HepG2 (cell line): ENCODE results near the gene PAIP2. TPM values are rescaled to one million over a fixed set of nuclear protein-coding genes. Genes with fewer than 3 reads are reported as not detected.

ENCODE experiments used
- ATAC-seq: fragments of 200-7000 bp; cut with Tn5 transposase; 3 replicates; pipeline ENCODE4 v1.9.1; 2020; ENCODE audit warnings: mild to moderate bottlenecking, moderate library complexity
- BruUV-seq: library from RNA; stranded (reverse); fragments of 400-500 nt; replicated peaks from 2 replicates; lab custom pipeline; 2021; lab: Mats Ljungman, UMichigan
- CTCF ChIA-PET: fragments of 300-600 bp; formaldehyde crosslinking; extraction: SDS; loops from one replicate; lab custom pipeline; 2021; ENCODE audit warnings: low total read pairs, inconsistent platforms, low intra/inter-chr PET ratio; lab: Yijun Ruan, JAX
- POLR2A ChIA-PET: fragments of 350-600 bp; sonication (Branson Sonifier 250); formaldehyde crosslinking; loops from one replicate; lab custom pipeline; 2020; ENCODE audit warnings: antibody characterized with exemption, inconsistent platforms; lab: Yijun Ruan, JAX
- DNase-seq: peaks from one replicate; pipeline ENCODE4 v3.0.0-alpha.2; 2015; ENCODE audit warnings: low spot score
- FAIRE-seq: peaks from 3 replicates; lab custom pipeline; 2011; peaks lifted over from hg19 to GRCh38; lab: Jason Lieb, UNC
- H2AFZ ChIP-seq: one replicate; pipeline ENCODE4 v1.6.1; 2011; ENCODE audit warnings: low read length, inconsistent platforms
- H3K27ac ChIP-seq: fragments of 300-600 bp; 3 replicates; pipeline ENCODE4 v1.8.0; 2011; ENCODE audit warnings: mixed run types, mild to moderate bottlenecking, mixed read lengths, low read length, inconsistent platforms; ENCODE audit not compliant: insufficient read depth; ENCODE audit errors: extremely low read length
- H3K27me3 ChIP-seq, 2 experiments: fragments of 200-600 bp in 1 of 2; 2 replicates in 1 of 2; 3 replicates in 1 of 2; pipeline versions ENCODE4 v1.6.0 to v1.8.0; 2011; ENCODE audit warnings: low read length in 2 of 2, mild to moderate bottlenecking in 2 of 2, moderate library complexity in 2 of 2, inconsistent platforms in 1 of 2; ENCODE audit not compliant: insufficient read depth in 2 of 2, control insufficient read depth in 1 of 2
- H3K36me3 ChIP-seq, 2 experiments: fragments of 200-600 bp in 1 of 2; replicated peaks in 1 of 2; 2 replicates in 1 of 2; 3 replicates in 1 of 2; pipeline versions ENCODE4 v1.5.1 to v1.8.0; 2011; ENCODE audit warnings: low read length in 2 of 2, inconsistent platforms in 1 of 2; ENCODE audit not compliant: insufficient read depth in 2 of 2, control insufficient read depth in 1 of 2
- H3K4me1 ChIP-seq: 2 replicates; pipeline ENCODE4 v1.5.1; 2012; ENCODE audit warnings: low read length, inconsistent platforms; ENCODE audit not compliant: insufficient read depth
- H3K4me2 ChIP-seq: 2 replicates; pipeline ENCODE4 v1.6.0; 2011; ENCODE audit warnings: low read depth, low read length, inconsistent platforms
- H3K4me3 ChIP-seq, 3 experiments: fragments of 200-600 bp in 1 of 3; sonication (generic), shearing (Covaris generic) in 1 of 3; replicated peaks in 1 of 3; 2 replicates each; pipeline ENCODE4 v1.5.1; 2011 to 2016; ENCODE audit warnings: low read length in 3 of 3, inconsistent platforms in 2 of 3, low read depth in 2 of 3, mild to moderate bottlenecking in 2 of 3, control low read depth in 1 of 3, mixed read lengths in 1 of 3; ENCODE audit not compliant: insufficient read depth in 1 of 3
- H3K79me2 ChIP-seq: one replicate; pipeline ENCODE4 v1.6.1; 2011; ENCODE audit warnings: low read length, inconsistent platforms; ENCODE audit not compliant: insufficient read depth
- H3K9ac ChIP-seq: 2 replicates; pipeline ENCODE4 v1.6.0; 2011; ENCODE audit warnings: mild to moderate bottlenecking, low read depth, low read length, inconsistent platforms; ENCODE audit not compliant: insufficient read depth
- H3K9me3 ChIP-seq: 2 replicates; pipeline ENCODE4 v1.5.1; 2012; ENCODE audit warnings: mild to moderate bottlenecking, low read length
- H4K20me1 ChIP-seq: 2 replicates; pipeline ENCODE4 v1.6.0; 2011; ENCODE audit warnings: inconsistent platforms, mild to moderate bottlenecking, low read length, moderate library complexity; ENCODE audit not compliant: insufficient read depth
- CEBPG ChIP-seq: IDR thresholded peaks from 2 replicates; pipeline ENCODE4 v1.6.1; 2016
- DNMT3B ChIP-seq: conservative IDR thresholded peaks from 2 replicates; pipeline ENCODE4 v1.6.1; 2016; ENCODE audit warnings: missing biosample characterization, control low read depth
- DRAP1 ChIP-seq: IDR thresholded peaks from 2 replicates; pipeline ENCODE4 v1.6.1; 2016; ENCODE audit warnings: missing genetic modification reagents, missing compliant biosample characterization
- EED ChIP-seq: sonication (generic); formaldehyde crosslinking; IDR thresholded peaks from 2 replicates; pipeline ENCODE4 v1.5.0; 2020; ENCODE audit warnings: mild to moderate bottlenecking, missing genetic modification reagents
- EHMT2 ChIP-seq: fragments of 200-600 bp; sonication (generic); IDR thresholded peaks from 2 replicates; pipeline ENCODE4 v1.7.0; 2017; ENCODE audit warnings: antibody characterized with exemption, low read depth, low read length, borderline replicate concordance
- ELF1 ChIP-seq: sonication (generic); formaldehyde crosslinking; IDR thresholded peaks from 2 replicates; pipeline ENCODE4 v1.4.0; 2020; ENCODE audit warnings: missing genetic modification reagents
- HNF1A ChIP-seq, 2 experiments: sonication (generic) in 1 of 2; formaldehyde crosslinking in 1 of 2; IDR thresholded peaks; 2 replicates each; pipeline versions ENCODE4 v1.4.0 to v1.6.1; 2016 to 2020; ENCODE audit warnings: borderline replicate concordance in 1 of 2, low read depth in 1 of 2, mild to moderate bottlenecking in 1 of 2, missing genetic modification reagents in 1 of 2
- MTERF4 ChIP-seq: sonication (generic); formaldehyde crosslinking; IDR thresholded peaks from 2 replicates; pipeline ENCODE4 v1.8.0; 2023; ENCODE audit warnings: mild to moderate bottlenecking, missing genetic modification reagents
- RXRA ChIP-seq: sonication (generic); formaldehyde crosslinking; IDR thresholded peaks from 2 replicates; pipeline ENCODE4 v1.5.1; 2020; ENCODE audit warnings: missing genetic modification reagents
- SIX4 ChIP-seq: sonication (generic); formaldehyde crosslinking; IDR thresholded peaks from 2 replicates; pipeline ENCODE4 v1.4.0; 2020; ENCODE audit warnings: missing genetic modification reagents
- ZBTB14 ChIP-seq: sonication (generic); formaldehyde crosslinking; IDR thresholded peaks from 2 replicates; pipeline ENCODE4 v1.4.0; 2020; ENCODE audit warnings: missing genetic modification reagents
- ZBTB43 ChIP-seq: sonication (generic); formaldehyde crosslinking; conservative IDR thresholded peaks from 2 replicates; pipeline ENCODE4 v1.4.0; 2020; ENCODE audit warnings: missing genetic modification reagents
- ZGPAT ChIP-seq: IDR thresholded peaks from 2 replicates; pipeline ENCODE4 v1.6.1; 2016; ENCODE audit warnings: mild to moderate bottlenecking
- WGBS: methylation state at CpG from one replicate; pipeline ENCODE4 v1.1.6; 2017; ENCODE audit warnings: low lambda C conversion rate; 5-methylcytosine and 5-hydroxymethylcytosine counted together
- in situ Hi-C: cut with HindIII; loops from 2 replicates; pipeline ENCODE4 v1.10.0; 2017; ENCODE audit warnings: low pct_unique_long_range_greater_than_20kb; ENCODE audit not compliant: extremely low pct_ligation_motif_present
- intact Hi-C: fragments of 100-400 bp; cut with micrococcal nuclease; formaldehyde crosslinking; loops from one replicate; pipeline ENCODE4 v1.10.0; 2022; ENCODE audit not compliant: unreplicated experiment
- polyA plus RNA-seq, 8 experiments: library from polyadenylated mRNA; depleted of rRNA in 3 of 8; stranded (reverse) in 7 of 8; unstranded in 1 of 8; fragments of >200 nt; fragmentation: Illumina TruSeq in 4 of 8; extraction: Trizol in 4 of 8; gene quantifications; 2 replicates each; pipeline versions ENCODE4 v1.2.1 to v1.2.3, GENCODE V29; 2011 to 2016; ENCODE audit warnings: low read depth in 4 of 8, missing spikeins in 1 of 8, mixed read lengths in 1 of 8; ENCODE audit not compliant: insufficient read depth in 1 of 8
- total RNA-seq, 5 experiments: library from RNA; depleted of rRNA; stranded (reverse); fragments of >200 nt; fragmentation: Illumina TruSeq; extraction: Trizol; gene quantifications; 2 replicates each; pipeline ENCODE4 v1.2.3, GENCODE V29; 2016; ENCODE audit warnings: low read depth in 1 of 5

The PAIP2 gene
- total and polyA plus RNA-seq, 2 of the 13 experiments (the other 11 are each of a cell fraction or from before 2014, with no cell fraction given): 61.5 to 76.3 TPM

GRCh38 chr5:139392678-139393496 lies 51.2 kb downstream of the PAIP2 start:
- H3K9me3 ChIP-seq: no peaks in the 10 kb centered on the region
- H3K4me2 ChIP-seq: no peak overlapping the region
- H3K36me3 ChIP-seq: no peaks in the 10 kb centered on the region
- H4K20me1 ChIP-seq: no peaks in the 10 kb centered on the region
- FAIRE-seq (no peak), ATAC-seq (no peak), DNase-seq (no peak)
- H3K9ac ChIP-seq: no peak overlapping the region
- in situ Hi-C loops: no loop called here
- BruUV-seq: no TSS peak
- intact Hi-C loops: no loop called here
- H3K27me3 ChIP-seq: no peaks in the 10 kb centered on the region
- no peak overlapping the region for H2AFZ ChIP-seq
- no peaks in the 10 kb centered on the region for H3K79me2 ChIP-seq
- ChIA-PET POLR2A (interaction anchor here (1.4 kb wide), 1 partner anchor 11 kb away, joined by 3 read pairs; the partner anchor contains the start of gene SPATA24), CTCF (no interaction called here)
- H3K4me1 ChIP-seq: peaks cover 43% of the 10 kb centered on the region
- H3K27ac ChIP-seq: no peak overlapping the region
- H3K4me3 ChIP-seq: no peak overlapping the region
- 95% methylated on average over 56 of the region's 77 CpGs for WGBS
- TF ChIP-seq MTERF4 (no peak), ZBTB43 (CRISPR knock-in tag) (no peak), SIX4 (no peak), RXRA (no peak), DRAP1 (no peak), ZGPAT (CRISPR knock-in tag) (no peak), CEBPG (no peak), ELF1 (CRISPR knock-in tag) (no peak), DNMT3B (CRISPR knock-in tag) (no peak), HNF1A (IDR thresholded peaks at IDR 0.05; ENCODE audit: low read depth) (no peak), HNF1A (CRISPR knock-in tag; IDR thresholded peaks at IDR 0.05; ENCODE audit: borderline replicate concordance) (no peak), EHMT2 (no peak), EED (CRISPR knock-in tag) (no peak), ZBTB14 (CRISPR knock-in tag) (no peak)
